GM12801 (cell line): ENCODE measurements around the gene WSCD1.

Experiments used
- CTCF ChIP-seq: IDR thresholded peaks from one replicate; pipeline ENCODE4 v1.5.1; 2011; ENCODE audit warnings: control low read depth; ENCODE audit not compliant: insufficient read length; ENCODE audit errors: extremely low read depth

Gene WSCD1

GRCh38 chr17:6095501-6095900 lies 25.3 kb downstream of the WSCD1 start:
- no peak for TF ChIP-seq CTCF

- no peak for TF ChIP-seq CTCF
These were observed 26.2 kb downstream of the WSCD1 start for GRCh38 chr17:6096201-6097004.

- no peak for TF ChIP-seq CTCF
These were observed 26.8 kb downstream of the WSCD1 start for GRCh38 chr17:6097005-6097279.

GRCh38 chr17:6098050-6098822 lies 28.1 kb downstream of the WSCD1 start:
- TF ChIP-seq CTCF = no peak

GRCh38 chr17:6098823-6099180 lies 28.6 kb downstream of the WSCD1 start:
- TF ChIP-seq CTCF = no peak

GRCh38 chr17:6099492-6099891 lies 29.3 kb downstream of the WSCD1 start:
- TF ChIP-seq CTCF = no peak

- no peak for TF ChIP-seq CTCF
These were observed 30.0 kb downstream of the WSCD1 start for GRCh38 chr17:6100146-6100545.
